HepG2 (cell line): ENCODE data around the gene MAGEL2. TPM values are rescaled to one million over a fixed set of nuclear protein-coding genes. Genes with fewer than 3 reads are reported as not detected.

ENCODE experiments used
- CREB1 ChIP-seq, 2 experiments: fragments of 450-650 bp in 1 of 2; IDR thresholded peaks; 2 replicates each; pipeline ENCODE4 v1.6.1; 2016 to 2017; ENCODE audit warnings: control low read depth in 1 of 2, mild to moderate bottlenecking in 1 of 2, missing compliant biosample characterization in 1 of 2, missing genetic modification characterization in 1 of 2
- GABPA ChIP-seq, 2 experiments: IDR thresholded peaks; 2 replicates each; pipeline ENCODE4 v1.6.1; 2011 to 2016; ENCODE audit warnings: low read depth in 2 of 2, low read length in 1 of 2, missing biosample characterization in 1 of 2, missing genetic modification characterization in 1 of 2
- HIVEP1 ChIP-seq: sonication (generic); formaldehyde crosslinking; IDR thresholded peaks from 2 replicates; pipeline ENCODE4 v1.4.0; 2020; ENCODE audit warnings: mild to moderate bottlenecking, missing genetic modification reagents
- HOXA5 ChIP-seq: sonication (generic); formaldehyde crosslinking; IDR thresholded peaks from 2 replicates; pipeline ENCODE4 v1.4.0; 2020; ENCODE audit warnings: missing genetic modification reagents
- KDM1A ChIP-seq: IDR thresholded peaks from 2 replicates; pipeline ENCODE4 v1.6.1; 2016; ENCODE audit warnings: missing compliant biosample characterization
- KDM6A ChIP-seq: IDR thresholded peaks from 2 replicates; pipeline ENCODE4 v1.6.1; 2016; ENCODE audit warnings: low read depth
- LCORL ChIP-seq, 2 experiments: fragments of 450-650 bp in 1 of 2; sonication (generic) in 1 of 2; formaldehyde crosslinking in 1 of 2; IDR thresholded peaks; 2 replicates each; pipeline versions ENCODE4 v1.5.0 to v1.6.1; 2017 to 2020; ENCODE audit warnings: antibody characterized with exemption in 1 of 2, missing genetic modification reagents in 1 of 2
- MIXL1 ChIP-seq: IDR thresholded peaks from 2 replicates; pipeline ENCODE4 v1.6.1; 2016
- NCOR1 ChIP-seq: fragments of 200-600 bp; sonication (generic); IDR thresholded peaks from 2 replicates; pipeline ENCODE4 v1.7.0; 2017; ENCODE audit warnings: antibody characterized with exemption, low read length, borderline replicate concordance
- NFKBIZ ChIP-seq: IDR thresholded peaks from 2 replicates; pipeline ENCODE4 v1.6.1; 2018; ENCODE audit warnings: missing genetic modification reagents, missing compliant biosample characterization
- PAXIP1 ChIP-seq: sonication (generic); formaldehyde crosslinking; conservative IDR thresholded peaks from 2 replicates; pipeline ENCODE4 v1.4.0; 2020; ENCODE audit warnings: mild to moderate bottlenecking, missing genetic modification reagents, moderate library complexity
- POGZ ChIP-seq: sonication (generic); formaldehyde crosslinking; IDR thresholded peaks from 2 replicates; pipeline ENCODE4 v1.4.0; 2020; ENCODE audit warnings: mild to moderate bottlenecking, missing genetic modification reagents
- RARA ChIP-seq: IDR thresholded peaks from 2 replicates; pipeline ENCODE4 v1.6.1; 2016; ENCODE audit warnings: missing genetic modification reagents, missing compliant biosample characterization
- RCOR2 ChIP-seq: IDR thresholded peaks from 2 replicates; pipeline ENCODE4 v1.6.1; 2016; ENCODE audit warnings: missing biosample characterization, missing genetic modification reagents
- TEAD2 ChIP-seq: sonication (generic); formaldehyde crosslinking; IDR thresholded peaks from 2 replicates; pipeline ENCODE4 v1.9.0; 2021; ENCODE audit warnings: missing genetic modification reagents
- TEAD3 ChIP-seq: optimal IDR thresholded peaks from 2 replicates; pipeline ENCODE3; 2016; ENCODE audit warnings: borderline replicate concordance
- ZBTB10 ChIP-seq: sonication (generic); formaldehyde crosslinking; IDR thresholded peaks from 2 replicates; pipeline ENCODE4 v1.4.0; 2020; ENCODE audit warnings: missing genetic modification reagents, borderline replicate concordance
- ZBTB3 ChIP-seq: sonication (generic); formaldehyde crosslinking; IDR thresholded peaks from 2 replicates; pipeline ENCODE4 v1.4.0; 2020; ENCODE audit warnings: low read depth, mild to moderate bottlenecking, moderate library complexity, missing genetic modification reagents, borderline replicate concordance
- ZEB1 ChIP-seq: IDR thresholded peaks from 2 replicates; pipeline ENCODE4 v1.6.1; 2012; ENCODE audit warnings: mild to moderate bottlenecking, low read depth, inconsistent platforms; ENCODE audit not compliant: insufficient replicate concordance
- ZNF12 ChIP-seq: sonication (generic); formaldehyde crosslinking; IDR thresholded peaks from 2 replicates; pipeline ENCODE4 v1.5.0; 2020; ENCODE audit warnings: missing genetic modification reagents
- ZNF121 ChIP-seq: sonication (generic); formaldehyde crosslinking; IDR thresholded peaks from 2 replicates; pipeline ENCODE4 v1.5.0; 2020; ENCODE audit warnings: mild to moderate bottlenecking, missing genetic modification reagents
- ZNF629 ChIP-seq: sonication (generic); formaldehyde crosslinking; conservative IDR thresholded peaks from 2 replicates; pipeline ENCODE4 v1.5.0; 2020; ENCODE audit warnings: missing genetic modification reagents
- ZNF776 ChIP-seq: sonication (generic); formaldehyde crosslinking; IDR thresholded peaks from 2 replicates; pipeline ENCODE4 v1.4.0; 2020; ENCODE audit warnings: mild to moderate bottlenecking, missing genetic modification reagents
- ZNF788 ChIP-seq: sonication (generic); formaldehyde crosslinking; IDR thresholded peaks from 2 replicates; pipeline ENCODE4 v1.5.0; 2020; ENCODE audit warnings: mild to moderate bottlenecking, missing genetic modification reagents, borderline replicate concordance
- polyA plus RNA-seq, 8 experiments: library from polyadenylated mRNA; depleted of rRNA in 3 of 8; stranded (reverse) in 7 of 8; unstranded in 1 of 8; fragments of >200 nt; fragmentation: Illumina TruSeq in 4 of 8; extraction: Trizol in 4 of 8; gene quantifications; 2 replicates each; pipeline versions ENCODE4 v1.2.1 to v1.2.3, GENCODE V29; 2011 to 2016; ENCODE audit warnings: low read depth in 4 of 8, missing spikeins in 1 of 8, mixed read lengths in 1 of 8; ENCODE audit not compliant: insufficient read depth in 1 of 8
- total RNA-seq, 5 experiments: library from RNA; depleted of rRNA; stranded (reverse); fragments of >200 nt; fragmentation: Illumina TruSeq; extraction: Trizol; gene quantifications; 2 replicates each; pipeline ENCODE4 v1.2.3, GENCODE V29; 2016; ENCODE audit warnings: low read depth in 1 of 5

Gene MAGEL2
- total and polyA plus RNA-seq, 2 of the 13 experiments (the other 11 are each of a cell fraction or from before 2014, with no cell fraction given): not detected

GRCh38 chr15:23690450-23690852 lies 42.8 kb upstream of the MAGEL2 start (continued):
- TF ChIP-seq PAXIP1 (CRISPR knock-in tag) (peak; percentile 96), RARA (CRISPR knock-in tag) (peak; percentile 73), ZEB1 (no peak), CREB1 (IDR thresholded peaks at IDR 0.05) (no peak), CREB1 (CRISPR knock-in tag; IDR thresholded peaks at IDR 0.05) (peak; percentile 67; the same call in 1 of the 2 replicates), HOXA5 (CRISPR knock-in tag) (peak; percentile 58; the same call in 1 of the 2 replicates), TEAD2 (CRISPR knock-in tag) (no peak), POGZ (peak; percentile 81), RCOR2 (CRISPR knock-in tag) (peak; percentile 67; the same call in 1 of the 2 replicates), ZNF12 (peak; percentile 47; the same call in 1 of the 2 replicates), KDM1A (CRISPR knock-in tag) (peak; percentile 26; the same call in 1 of the 2 replicates), TEAD3 (CRISPR knock-in tag) (peak; percentile 85), ZNF788 (CRISPR knock-in tag) (peak; percentile 62; the same call in 1 of the 2 replicates), LCORL (IDR thresholded peaks at IDR 0.05) (no peak), LCORL (CRISPR knock-in tag; IDR thresholded peaks at IDR 0.05) (peak; percentile 77), ZBTB10 (CRISPR knock-in tag) (peak; percentile 55; the same call in 1 of the 2 replicates), NCOR1 (peak; percentile 65; the same call in 1 of the 2 replicates), MIXL1 (CRISPR knock-in tag) (peak; percentile 86; the same call in 1 of the 2 replicates), ZNF121 (0 out of 2 replicates have a peak, but pooled peaks have one; percentile 10), ZNF629 (CRISPR knock-in tag) (0 out of 2 replicates have a peak, but pooled peaks have one; percentile 37), GABPA (IDR thresholded peaks at IDR 0.05; ENCODE audit: low read depth, low read length) (no peak), GABPA (CRISPR knock-in tag; IDR thresholded peaks at IDR 0.05; ENCODE audit: low read depth) (peak; percentile 50; the same call in 1 of the 2 replicates), ZNF776 (CRISPR knock-in tag) (no peak), NFKBIZ (CRISPR knock-in tag) (peak; percentile 100), HIVEP1 (CRISPR knock-in tag) (no peak), ZBTB3 (CRISPR knock-in tag) (no peak), KDM6A (peak; percentile 74; the same call in 1 of the 2 replicates)
